IPS-18c (cell line): ENCODE results near the gene TMEM272.

Source experiments
- H3K4me3 ChIP-seq: 2 replicates; pipeline ENCODE4 v1.7.0; 2013; ENCODE audit warnings: low read depth, mild to moderate bottlenecking, low read length, moderate library complexity; ENCODE audit not compliant: insufficient read depth
- H3K9me3 ChIP-seq: one replicate; pipeline ENCODE4 v1.6.1; 2013; ENCODE audit warnings: mild to moderate bottlenecking, low read length, moderate library complexity; ENCODE audit not compliant: control insufficient read depth, insufficient read depth

TMEM272 gene

DNA sequence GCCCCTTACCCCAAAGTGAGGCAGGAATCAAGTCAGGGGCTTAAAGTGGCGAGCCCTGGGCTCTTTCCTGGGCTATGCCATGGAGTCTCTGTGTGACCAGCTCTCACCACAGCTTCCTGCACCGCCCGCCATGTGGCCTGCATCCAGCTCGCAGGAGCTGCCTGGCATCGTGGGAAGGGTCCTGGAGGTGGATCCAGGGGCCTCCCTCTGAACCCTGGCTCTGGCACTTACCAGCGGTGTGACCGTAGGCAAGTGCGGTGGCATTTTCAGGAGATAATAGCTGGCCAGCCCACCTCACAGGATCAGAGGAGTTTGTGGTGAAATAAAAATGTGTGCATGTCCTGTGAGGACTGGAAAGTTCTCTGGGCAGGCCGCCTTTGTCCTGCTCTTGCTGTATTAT lies 67.1 kb downstream of the TMEM272 start:
- Histone ChIP-seq H3K9me3 (no peaks in the 10 kb centered on the region), H3K4me3 (no peak overlapping the region)

DNA sequence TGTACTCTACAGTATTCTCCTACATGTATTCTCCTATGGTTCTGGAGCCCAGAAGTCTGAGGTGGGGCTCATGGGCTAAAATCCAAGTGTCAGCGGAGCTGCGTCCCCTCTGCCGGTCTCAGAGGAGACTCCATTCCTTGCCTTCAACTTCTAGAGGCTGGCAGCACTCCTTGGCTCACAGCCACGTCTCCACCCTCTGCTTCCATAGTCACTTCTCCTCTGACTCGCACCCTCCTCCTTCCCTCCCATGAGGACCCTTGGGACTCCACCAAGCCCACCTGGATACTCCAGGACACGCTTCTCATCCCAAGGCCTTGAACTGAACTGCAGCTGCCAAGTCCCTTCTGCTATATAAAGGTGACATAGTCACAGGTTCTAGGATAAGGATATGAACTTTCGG lies 68.8 kb downstream of the TMEM272 start:
- no peaks in the 10 kb centered on the region for H3K9me3 ChIP-seq
- no peak overlapping the region for H3K4me3 ChIP-seq

DNA sequence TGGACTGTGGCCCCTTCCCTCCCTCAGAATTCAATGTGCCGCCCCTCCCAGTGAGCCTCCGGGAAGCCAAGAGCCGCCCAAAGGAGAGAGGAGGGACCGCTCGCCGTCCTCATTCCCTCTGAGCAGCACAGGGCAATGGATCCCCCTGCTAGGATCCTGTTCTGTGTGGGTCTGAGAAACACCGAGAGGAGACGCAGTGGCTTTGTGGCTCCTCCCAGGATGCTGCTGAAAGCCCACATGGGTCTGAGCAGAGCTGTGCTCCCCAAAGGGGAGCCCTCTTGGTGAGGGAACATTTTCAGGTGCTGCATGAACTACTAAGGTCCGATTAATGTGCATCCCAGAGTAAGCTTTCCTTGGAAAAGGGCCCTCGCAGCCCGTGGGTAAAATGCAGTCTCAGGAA lies 71.5 kb downstream of the TMEM272 start:
- Histone ChIP-seq H3K4me3 (no peak overlapping the region), H3K9me3 (no peaks in the 10 kb centered on the region)

DNA sequence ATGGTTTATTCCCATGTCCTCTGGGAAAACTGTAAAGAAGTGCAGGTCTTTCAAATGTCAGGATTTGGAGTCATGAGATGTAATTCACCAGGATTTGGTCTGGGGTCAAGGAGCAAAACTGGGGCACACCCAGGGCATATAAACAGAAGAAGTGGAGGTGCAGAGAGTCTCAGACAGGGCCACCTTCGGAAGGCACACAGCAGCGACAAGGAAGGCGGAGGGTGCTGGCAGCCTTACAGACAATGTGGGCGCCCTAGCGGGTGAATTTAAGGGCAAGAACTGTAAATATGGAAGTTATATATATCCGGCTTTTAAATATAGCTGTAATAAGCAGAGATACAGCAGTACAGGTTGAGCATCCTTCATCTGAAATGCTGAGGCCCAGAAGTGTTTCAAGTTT lies 72.2 kb downstream of the TMEM272 start:
- Histone ChIP-seq H3K9me3 (no peaks in the 10 kb centered on the region), H3K4me3 (no peak overlapping the region)

DNA sequence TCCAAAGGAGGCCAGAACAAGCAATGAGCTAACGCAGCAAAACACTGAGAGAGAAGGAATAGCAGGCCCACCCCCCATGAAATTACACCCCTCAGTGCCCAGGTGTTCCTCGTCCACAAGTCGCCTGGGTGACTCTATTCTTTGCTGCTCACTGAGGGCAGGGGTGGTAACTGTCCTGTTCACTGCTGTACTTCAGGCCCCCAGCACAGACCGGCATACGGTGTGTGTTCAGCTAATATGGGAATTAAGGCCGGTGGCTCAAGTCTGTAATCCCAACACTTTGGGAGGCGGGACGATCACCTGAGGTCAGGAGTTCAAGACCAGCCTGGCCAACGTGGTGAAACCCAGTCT lies 72.9 kb downstream of the TMEM272 start:
- Histone ChIP-seq H3K9me3 (no peaks in the 10 kb centered on the region), H3K4me3 (no peak overlapping the region)

DNA sequence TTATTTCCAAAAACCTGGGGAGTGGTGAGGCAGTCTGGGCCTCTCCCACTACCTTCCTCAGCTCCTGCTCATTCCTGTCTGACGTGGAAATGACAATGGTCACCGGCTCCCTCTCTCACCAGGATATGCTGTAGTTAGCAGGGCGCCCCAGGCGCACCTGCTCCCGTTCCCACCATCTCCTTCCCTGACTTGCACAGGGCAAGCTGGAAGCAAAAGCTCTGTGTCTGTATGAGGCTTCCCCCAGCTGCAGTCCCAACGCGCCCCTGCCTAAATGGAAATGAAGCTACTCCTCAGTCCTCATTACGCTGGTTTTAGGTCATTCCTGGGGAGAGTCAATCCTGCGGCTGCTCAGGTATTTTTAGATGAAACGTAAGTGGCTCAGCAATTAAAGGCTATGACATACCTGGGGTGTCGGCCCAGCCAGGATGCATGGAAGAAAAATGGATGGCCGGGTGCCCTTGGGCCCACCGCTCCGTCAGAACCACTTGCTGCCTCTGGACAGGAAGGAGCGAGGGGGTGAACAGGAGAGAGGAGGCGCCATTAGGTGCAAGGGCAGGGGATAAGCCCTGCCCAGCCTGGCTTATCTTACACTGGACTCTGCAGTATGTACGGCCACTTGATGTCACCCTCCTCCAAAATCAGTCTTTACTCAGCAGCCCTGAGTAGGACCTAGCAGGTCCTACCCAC lies 73.4 kb downstream of the TMEM272 start:
- no peak overlapping the region for H3K4me3 ChIP-seq
- no peaks in the 10 kb centered on the region for H3K9me3 ChIP-seq

DNA sequence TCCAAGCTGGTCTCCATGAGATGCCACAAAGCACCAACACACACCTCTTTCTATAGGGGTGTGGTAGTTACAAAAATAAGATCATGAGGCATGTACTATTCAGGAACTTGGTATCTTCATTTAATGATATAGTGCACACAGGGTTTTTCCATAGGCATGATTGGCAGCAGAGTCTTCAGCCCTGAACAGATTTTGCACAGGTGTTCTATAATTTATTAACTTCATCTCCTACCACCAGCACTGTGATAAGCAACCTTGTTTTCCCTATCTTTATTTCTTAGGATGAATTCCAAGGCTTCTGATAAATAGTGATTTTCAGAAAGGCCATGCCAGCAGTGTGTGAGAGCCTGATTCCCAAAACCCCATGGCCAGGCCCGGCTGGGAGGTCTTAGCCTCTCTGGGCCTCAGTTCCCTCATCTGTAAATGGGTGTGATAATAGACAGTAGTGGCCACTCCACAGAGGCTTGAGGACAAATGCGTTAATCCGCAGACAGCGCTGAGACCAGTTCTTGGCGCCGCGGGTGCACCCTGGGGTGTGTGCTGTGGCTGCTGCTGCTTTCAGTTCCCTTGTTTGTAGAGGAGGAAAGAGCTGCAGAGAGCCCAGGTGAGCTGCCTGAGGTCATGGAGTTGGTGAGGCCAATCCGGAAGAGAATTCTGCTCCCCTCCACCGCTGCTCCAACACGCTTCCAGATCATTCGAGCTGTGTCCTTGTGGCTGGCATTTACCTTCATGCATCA lies 74.1 kb downstream of the TMEM272 start:
- Histone ChIP-seq H3K9me3 (no peaks in the 10 kb centered on the region), H3K4me3 (no peak overlapping the region)

DNA sequence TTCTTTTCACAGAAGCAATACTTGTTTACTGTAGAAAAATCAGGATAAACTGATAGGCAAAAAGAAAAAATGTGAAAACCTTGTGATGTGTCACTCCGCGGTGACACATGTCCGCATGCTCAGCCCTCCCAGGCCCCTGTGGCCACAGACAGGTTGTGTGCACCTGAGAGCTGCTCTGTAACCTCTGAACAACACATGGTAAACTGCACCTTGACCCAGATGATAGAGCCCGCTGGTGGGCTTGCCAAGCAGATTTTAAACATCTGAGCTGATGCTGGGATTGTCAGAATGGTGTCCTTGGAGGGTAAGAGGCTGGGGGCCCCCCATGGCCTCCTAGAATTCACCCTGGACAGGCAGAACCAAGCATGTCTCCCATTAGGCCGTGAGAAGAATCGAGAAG lies 74.8 kb downstream of the TMEM272 start:
- Histone ChIP-seq H3K4me3 (no peak overlapping the region), H3K9me3 (no peaks in the 10 kb centered on the region)

DNA sequence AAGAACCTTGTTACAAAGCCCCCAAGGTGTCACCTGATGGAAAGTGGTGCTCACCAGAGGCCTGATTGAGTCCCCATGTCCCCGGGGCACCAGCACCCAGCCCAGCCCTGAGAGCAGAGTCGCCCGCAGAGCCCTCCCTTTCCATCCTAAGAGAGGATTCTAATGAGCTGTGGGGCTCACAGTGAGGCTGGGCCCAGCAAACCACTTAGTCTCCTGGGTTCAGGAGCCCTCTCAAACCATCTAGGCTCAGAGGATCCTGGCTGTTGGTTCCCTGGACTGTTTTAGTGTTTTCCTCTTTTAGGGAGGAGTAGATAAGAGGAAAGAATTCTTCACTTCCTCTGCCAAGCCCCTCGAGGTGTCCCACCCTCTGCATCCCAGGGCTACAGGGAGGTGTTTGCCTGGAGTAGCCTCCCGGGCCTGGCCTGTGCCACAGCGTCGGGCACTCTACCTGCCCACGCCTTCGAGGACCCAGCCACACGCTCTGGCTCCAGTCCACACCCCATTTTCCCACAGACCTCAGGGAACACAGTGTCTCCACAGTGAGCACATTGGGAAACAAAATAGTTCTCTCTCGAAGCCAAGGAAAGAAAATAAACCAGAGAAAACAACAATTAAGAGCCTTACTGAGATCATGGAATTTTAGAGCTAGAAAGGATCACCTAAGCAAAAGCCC lies 75.4 kb downstream of the TMEM272 start:
- no peak overlapping the region for H3K4me3 ChIP-seq
- no peaks in the 10 kb centered on the region for H3K9me3 ChIP-seq

DNA sequence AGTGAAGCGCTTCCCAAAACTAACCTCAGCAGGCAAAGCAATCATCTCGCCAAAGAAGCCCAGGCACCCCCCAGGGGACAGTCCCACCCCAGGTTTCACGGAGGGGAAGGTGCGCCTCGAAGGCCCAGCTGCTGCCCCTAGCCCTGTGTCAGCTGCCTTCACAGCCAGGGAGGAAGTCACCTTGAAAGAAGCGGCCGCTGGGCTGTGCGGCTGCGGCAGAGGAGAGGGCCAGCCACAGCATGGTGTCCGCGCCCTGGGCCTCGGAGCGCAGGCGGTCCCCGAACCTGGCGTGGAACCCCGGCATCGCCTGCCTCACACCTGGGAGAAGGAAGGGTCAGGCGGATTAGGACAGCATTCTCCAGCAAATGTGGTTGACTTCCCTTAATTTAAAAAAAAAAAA lies 76.0 kb downstream of the TMEM272 start:
- no peaks in the 10 kb centered on the region for H3K9me3 ChIP-seq
- no peak overlapping the region for H3K4me3 ChIP-seq

DNA sequence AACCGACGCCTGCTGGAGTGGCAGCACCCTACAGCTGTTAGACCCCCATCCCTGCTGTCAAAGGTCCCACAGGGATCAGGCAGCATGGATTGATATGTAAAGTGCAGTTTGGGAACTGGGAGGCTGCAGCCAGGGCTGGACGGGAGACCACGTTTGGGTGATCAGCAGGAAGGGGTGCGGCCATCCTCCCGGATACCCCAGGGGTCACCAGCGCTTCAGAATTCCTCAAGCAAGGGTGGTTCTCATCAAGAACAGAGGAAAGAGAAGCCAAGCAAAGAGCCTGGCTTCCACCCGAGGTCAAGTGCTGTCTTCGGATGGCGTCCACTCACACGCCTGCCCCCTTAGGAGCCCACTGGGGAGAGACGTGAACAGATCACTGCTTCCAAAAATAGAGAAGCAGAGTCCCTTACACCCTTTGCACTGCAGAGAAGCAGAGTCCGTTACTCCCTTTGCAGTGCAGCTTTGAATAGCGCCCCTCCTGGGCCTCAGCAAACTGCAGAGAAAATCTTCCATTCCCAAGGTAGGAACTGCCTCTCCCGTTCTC lies 76.5 kb downstream of the TMEM272 start:
- H3K9me3 ChIP-seq: no peaks in the 10 kb centered on the region
- no peak overlapping the region for H3K4me3 ChIP-seq

DNA sequence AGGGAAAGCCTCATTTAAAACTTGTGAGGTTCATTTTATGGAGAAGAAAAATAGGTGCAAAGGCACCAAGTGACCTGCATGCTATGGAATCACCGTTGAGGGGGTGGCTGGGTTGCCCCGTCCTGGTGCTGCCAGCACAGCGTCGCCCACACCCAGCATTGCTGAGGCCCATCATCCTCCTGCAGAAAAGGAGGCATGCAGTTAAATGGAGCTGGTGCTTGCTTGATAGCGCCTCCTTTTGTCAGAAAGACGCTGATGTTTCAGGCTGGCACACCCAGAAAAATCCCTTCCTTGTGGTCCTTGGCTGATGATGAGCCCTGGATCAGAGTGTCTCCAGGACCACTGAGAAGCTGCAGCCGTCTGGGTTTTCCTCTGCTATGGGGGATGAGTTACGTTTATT lies 77.9 kb downstream of the TMEM272 start:
- Histone ChIP-seq H3K9me3 (no peaks in the 10 kb centered on the region), H3K4me3 (no peak overlapping the region)

DNA sequence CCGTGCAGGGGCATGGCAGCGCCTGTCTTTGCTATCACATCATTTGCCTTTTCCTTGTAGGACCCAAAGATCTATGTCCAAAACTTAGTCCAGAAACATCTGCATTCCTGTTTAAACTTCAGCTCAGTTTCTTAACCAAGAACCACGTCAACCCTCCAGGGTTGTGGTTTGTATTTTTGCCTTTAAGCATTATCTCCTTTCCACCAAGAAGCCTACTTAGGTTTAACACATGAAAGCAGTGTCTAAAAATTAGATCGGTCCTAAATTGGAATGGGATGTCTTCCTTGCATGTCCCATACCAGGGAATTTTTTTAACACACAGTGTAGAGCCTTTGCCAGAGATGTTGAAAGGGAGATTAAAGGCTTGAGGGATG lies 79.8 kb downstream of the TMEM272 start:
- Histone ChIP-seq H3K4me3 (no peak overlapping the region), H3K9me3 (no peaks in the 10 kb centered on the region)

DNA sequence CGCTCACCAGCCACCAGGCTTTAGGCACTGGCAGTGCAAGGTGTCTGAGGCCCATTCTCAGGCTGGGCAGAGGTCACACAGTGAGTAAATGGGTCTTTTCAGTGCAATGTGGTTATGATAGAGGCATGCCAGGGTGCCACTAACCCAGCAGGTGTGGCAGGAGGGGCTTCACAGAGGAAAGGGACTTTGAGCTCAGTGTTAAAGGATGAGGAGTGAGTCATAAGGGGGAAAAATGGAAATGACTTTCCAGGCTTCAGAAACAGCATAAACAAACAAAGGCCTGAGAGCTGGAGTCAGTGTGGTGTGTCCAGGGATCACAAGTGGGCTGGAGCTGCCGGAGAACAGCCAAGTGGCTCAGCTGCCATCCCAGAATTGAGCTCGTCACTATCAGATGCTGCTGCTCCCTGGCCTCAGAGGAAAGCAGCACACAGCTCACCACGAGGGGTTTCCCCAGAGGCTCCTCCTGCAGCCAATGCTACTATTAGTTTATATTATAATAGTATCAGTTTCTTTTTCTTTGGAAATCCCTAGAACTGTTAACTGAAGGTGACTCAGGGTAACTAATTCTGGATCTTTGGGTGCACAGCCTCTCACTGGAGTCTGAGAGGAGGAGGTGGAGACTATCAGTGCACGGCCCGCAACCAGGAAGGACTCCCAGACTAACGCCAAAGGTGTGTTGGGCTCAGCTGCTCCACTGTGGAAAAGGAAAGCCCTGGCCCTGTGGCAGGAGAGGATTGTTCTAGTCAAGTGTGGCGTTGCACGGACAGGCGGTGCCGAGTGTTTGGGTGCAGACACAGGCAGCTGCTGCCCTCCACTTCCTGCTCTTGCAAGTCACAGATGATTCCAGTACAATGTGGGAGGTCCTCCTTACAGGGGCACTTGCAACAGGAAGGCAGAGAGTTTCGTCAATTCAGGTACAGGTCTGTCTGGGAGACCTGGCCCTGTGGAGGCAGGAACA lies 80.5 kb downstream of the TMEM272 start:
- Histone ChIP-seq H3K4me3 (no peak overlapping the region), H3K9me3 (no peaks in the 10 kb centered on the region)

DNA sequence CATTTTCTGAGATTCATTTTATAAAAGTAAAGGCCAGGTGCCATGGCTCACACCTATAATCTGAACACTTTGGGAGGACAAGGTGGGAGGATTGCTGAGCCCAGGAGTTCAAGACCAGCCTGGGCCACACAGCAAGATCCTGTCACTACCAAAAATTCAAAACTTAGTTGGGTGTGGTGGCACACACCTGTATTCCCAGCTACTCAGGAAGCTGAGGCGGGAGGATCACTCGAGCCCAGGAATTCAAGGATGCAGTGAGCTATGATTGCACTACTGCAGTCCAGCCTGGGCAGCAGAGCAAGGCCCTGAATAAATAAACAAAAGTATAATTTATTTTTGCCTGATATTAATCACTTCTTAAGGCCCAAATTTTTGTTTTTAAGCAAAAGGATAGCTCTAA lies 81.5 kb downstream of the TMEM272 start:
- H3K4me3 ChIP-seq: no peak overlapping the region
- H3K9me3 ChIP-seq: no peaks in the 10 kb centered on the region
